RWPE1 (cell line): Measurements from ENCODE around the gene GLT1D1.

Experiments used
- CTCF ChIA-PET: fragments of 350-600 bp; sonication (Branson Sonifier 250); formaldehyde crosslinking; extraction: SDS; loops from one replicate; lab custom pipeline; 2021; lab: Yijun Ruan, JAX
- POLR2A ChIA-PET: fragments of 400-600 bp; formaldehyde crosslinking; extraction: SDS; loops from one replicate; lab custom pipeline; 2020; ENCODE audit warnings: antibody characterized with exemption; ENCODE audit not compliant: low non-redundant PET; lab: Yijun Ruan, JAX
- DNase-seq: peaks from one replicate; pipeline ENCODE4 v3.0.0; 2012; ENCODE audit warnings: low spot score
- H3K27ac ChIP-seq: fragments of 450-650 bp; 2 replicates; pipeline ENCODE4 v1.5.1; 2017
- CTCF ChIP-seq: fragments of 450-650 bp; conservative IDR thresholded peaks from 2 replicates; pipeline ENCODE4 v1.5.1; 2017; ENCODE audit warnings: low read depth, mild to moderate bottlenecking

GLT1D1 gene

GRCh38 chr12:128909653-128910052, 56.4 kb downstream of the GLT1D1 start:
- H3K27ac ChIP-seq: no peak overlapping the region
- ChIA-PET POLR2A (no interaction called here), CTCF (no interaction called here)
- no peak for DNase-seq
- no peak for TF ChIP-seq CTCF

- DNase-seq: no peak
- POLR2A ChIA-PET: no interaction called here
- no peak for TF ChIP-seq CTCF
- CTCF ChIA-PET: interaction anchor here (0.7 kb wide), 1 partner anchor 27 kb away, joined by 5 read pairs; no protein-coding TSS in a partner anchor
- H3K27ac ChIP-seq: no peak overlapping the region
These were observed 57.4 kb downstream of the GLT1D1 start for GRCh38 chr12:128910629-128911028.

GRCh38 chr12:128911861-128912260, 58.6 kb downstream of the GLT1D1 start:
- no peak for DNase-seq
- TF ChIP-seq CTCF: no peak
- no peak overlapping the region for H3K27ac ChIP-seq
- CTCF ChIA-PET: no interaction called here
- POLR2A ChIA-PET: no interaction called here

- no peak for TF ChIP-seq CTCF
- H3K27ac ChIP-seq: no peak overlapping the region
- POLR2A ChIA-PET: no interaction called here
- CTCF ChIA-PET: no interaction called here
- no peak for DNase-seq
These were observed 61.8 kb downstream of the GLT1D1 start for GRCh38 chr12:128914908-128915563.

GRCh38 chr12:128916425-128916824, 63.1 kb downstream of the GLT1D1 start:
- TF ChIP-seq CTCF: no peak
- CTCF ChIA-PET: interaction anchor here (0.6 kb wide), 1 partner anchor 52 kb away, joined by 5 read pairs; no protein-coding TSS in a partner anchor
- POLR2A ChIA-PET: no interaction called here
- no peak for DNase-seq
- no peak overlapping the region for H3K27ac ChIP-seq

- CTCF ChIA-PET: no interaction called here
- H3K27ac ChIP-seq: no peak overlapping the region
- DNase-seq: no peak
- no peak for TF ChIP-seq CTCF
- POLR2A ChIA-PET: no interaction called here
These were observed 65.4 kb downstream of the GLT1D1 start for GRCh38 chr12:128918481-128919260.
